Right atrium auricular region (tissue), 2 donors: Measurements from ENCODE around the gene HSPB7. TPM values are rescaled to one million over a fixed set of nuclear protein-coding genes. Genes with fewer than 3 reads are reported as not detected.

Experiments used
- DNase-seq: peaks from one replicate; pipeline ENCODE4 v3.0.0-alpha.2; 2019; ENCODE audit warnings: low spot score
- H3K27ac ChIP-seq, 2 donors: fragments of 200-600 bp; sonication (generic); 1 replicate in 1 of 2; 2 replicates in 1 of 2; pipeline ENCODE4 v1.5.1; 2016 to 2019
- H3K27me3 ChIP-seq, 2 donors: fragments of 200-600 bp; sonication (generic); one replicate each; pipeline versions ENCODE4 v1.5.1 to v1.6.0; 2017 to 2019
- H3K36me3 ChIP-seq: fragments of 200-600 bp; sonication (generic); one replicate; pipeline ENCODE4 v1.5.1; 2016
- H3K4me1 ChIP-seq, 2 donors: fragments of 200-600 bp; sonication (generic); one replicate each; pipeline versions ENCODE4 v1.5.1 to v1.6.0; 2017 to 2019
- H3K4me3 ChIP-seq, 2 donors: fragments of 200-600 bp; sonication (generic); 1 replicate in 1 of 2; 2 replicates in 1 of 2; pipeline ENCODE4 v1.5.1; 2017 to 2019; ENCODE audit warnings: mild to moderate bottlenecking in 1 of 2, moderate library complexity in 1 of 2
- H3K9me3 ChIP-seq, 2 donors: fragments of 200-600 bp; sonication (generic); one replicate each; pipeline ENCODE4 v1.5.1; 2019
- CTCF ChIP-seq, 2 donors: fragments of 200-600 bp; sonication (generic); IDR thresholded peaks; one replicate each; pipeline ENCODE4 v1.5.1; 2019; ENCODE audit warnings: antibody characterized with exemption in 2 of 2
- total RNA-seq, 2 donors: library from RNA; depleted of rRNA; stranded (reverse); fragments of >200 nt; gene quantifications; one replicate each; pipeline ENCODE4 v1.1.0, GENCODE V29; 2016

Gene HSPB7
- total RNA-seq, 2 donors from 2014 or later = 1,082 to 1,229 TPM

- TF ChIP-seq CTCF (IDR thresholded peaks at IDR 0.05) = no peak
- Histone ChIP-seq H3K27ac (peak overlapping the region; percentile 93 to 94), H3K4me1 (peaks cover 0 to 64% of the 10 kb centered on the region in 2 donors), H3K9me3 (no peaks in the 10 kb centered on the region), H3K36me3 (peaks cover 31% of the 10 kb centered on the region), H3K27me3 (no peaks in the 10 kb centered on the region), H3K4me3 (peak overlapping the region; percentile 60 to 68)
- no peak for DNase-seq
Measured at GRCh38 chr1:16015960-16016901, 1.6 kb downstream of the HSPB7 start.

GRCh38 chr1:16015491-16015890 lies 2.4 kb downstream of the HSPB7 start:
- no peaks in the 10 kb centered on the region for H3K9me3 ChIP-seq
- H3K4me1 ChIP-seq = peaks cover 0 to 62% of the 10 kb centered on the region in 2 donors
- H3K27ac ChIP-seq = peak overlapping the region; percentile 93 to 94
- H3K36me3 ChIP-seq = peaks cover 31% of the 10 kb centered on the region
- peak overlapping the region; percentile 60 to 68 for H3K4me3 ChIP-seq
- no peaks in the 10 kb centered on the region for H3K27me3 ChIP-seq
- DNase-seq = no peak
- TF ChIP-seq CTCF (IDR thresholded peaks at IDR 0.05) = no peak

GRCh38 chr1:16014509-16015482 lies 3.0 kb downstream of the HSPB7 start:
- H3K4me1 ChIP-seq = peaks cover 0 to 55% of the 10 kb centered on the region in 2 donors
- DNase-seq = no peak
- no peak for TF ChIP-seq CTCF (IDR thresholded peaks at IDR 0.05)

GRCh38 chr1:16013908-16014258 lies 4.0 kb downstream of the HSPB7 start:
- Histone ChIP-seq H3K4me3 (peak overlapping the region; percentile 60 to 68), H3K36me3 (peaks cover 31% of the 10 kb centered on the region), H3K27ac (peak overlapping the region; percentile 93 to 94), H3K27me3 (no peaks in the 10 kb centered on the region), H3K9me3 (no peaks in the 10 kb centered on the region), H3K4me1 (peaks cover 0 to 46% of the 10 kb centered on the region in 2 donors)
- no peak for DNase-seq
- no peak for TF ChIP-seq CTCF (IDR thresholded peaks at IDR 0.05)

More at GRCh38 chr1:16014509-16015482, 3.0 kb downstream of the HSPB7 start:
- Histone ChIP-seq H3K4me3 (peak overlapping the region; percentile 60 to 68), H3K9me3 (no peaks in the 10 kb centered on the region), H3K27ac (peak overlapping the region; percentile 93 to 94), H3K27me3 (no peaks in the 10 kb centered on the region), H3K36me3 (peaks cover 31% of the 10 kb centered on the region)

- Histone ChIP-seq H3K27me3 (no peaks in the 10 kb centered on the region), H3K27ac (peak overlapping the region; percentile 93 to 94), H3K36me3 (peaks cover 31% of the 10 kb centered on the region), H3K4me1 (peaks cover 0 to 41% of the 10 kb centered on the region in 2 donors), H3K4me3 (peak overlapping the region; percentile 60 to 68), H3K9me3 (no peaks in the 10 kb centered on the region)
- peak; percentile 82 for DNase-seq
- TF ChIP-seq CTCF (IDR thresholded peaks at IDR 0.05) = no peak
Measured at GRCh38 chr1:16013220-16013907, 4.5 kb downstream of the HSPB7 start.
